Coronary artery (tissue), 2 donors: ENCODE results near the gene RRAGC.

ENCODE experiments used
- DNase-seq: peaks from one replicate; pipeline ENCODE4 v3.0.0-alpha.2; 2017; ENCODE audit warnings: low spot score
- H3K27ac ChIP-seq, 2 donors: fragments of 200-600 bp; sonication (generic); one replicate each; pipeline ENCODE4 v1.5.1; 2016 to 2019
- H3K4me3 ChIP-seq: fragments of 200-600 bp; sonication (generic); 2 replicates; pipeline ENCODE4 v1.5.1; 2016; ENCODE audit warnings: mild to moderate bottlenecking, moderate library complexity
- CTCF ChIP-seq: fragments of 200-600 bp; sonication (generic); IDR thresholded peaks from one replicate; pipeline ENCODE4 v1.5.1; 2019; ENCODE audit warnings: antibody characterized with exemption

RRAGC gene

GRCh38 chr1:38892976-38893375, 33.4 kb upstream of the RRAGC start:
- TF ChIP-seq CTCF: no peak
- Histone ChIP-seq H3K4me3 (no peak overlapping the region), H3K27ac (no peak overlapping the region)
- no peak for DNase-seq

DNA sequence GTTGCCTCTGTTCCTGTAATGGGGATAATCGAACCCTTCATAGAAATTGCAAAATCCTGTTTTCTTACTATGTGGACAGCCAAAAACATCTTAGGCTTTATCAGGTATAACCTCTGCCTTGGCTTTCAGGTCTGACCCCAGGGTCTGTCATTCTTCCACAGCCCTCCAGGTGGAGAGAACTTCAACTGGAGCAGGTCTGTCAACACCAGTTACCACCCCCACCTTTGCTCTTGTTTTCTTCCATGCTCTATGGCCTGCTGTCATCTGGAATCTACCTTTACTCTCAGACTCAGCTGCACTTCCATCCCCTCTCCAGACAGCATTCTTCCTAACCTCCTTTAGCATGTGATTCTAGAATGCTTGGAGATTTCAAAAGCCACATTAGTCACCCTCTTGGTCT, 32.2 kb upstream of the RRAGC start:
- Histone ChIP-seq H3K27ac (no peak overlapping the region), H3K4me3 (no peak overlapping the region)
- DNase-seq: no peak
- no peak for TF ChIP-seq CTCF

DNA sequence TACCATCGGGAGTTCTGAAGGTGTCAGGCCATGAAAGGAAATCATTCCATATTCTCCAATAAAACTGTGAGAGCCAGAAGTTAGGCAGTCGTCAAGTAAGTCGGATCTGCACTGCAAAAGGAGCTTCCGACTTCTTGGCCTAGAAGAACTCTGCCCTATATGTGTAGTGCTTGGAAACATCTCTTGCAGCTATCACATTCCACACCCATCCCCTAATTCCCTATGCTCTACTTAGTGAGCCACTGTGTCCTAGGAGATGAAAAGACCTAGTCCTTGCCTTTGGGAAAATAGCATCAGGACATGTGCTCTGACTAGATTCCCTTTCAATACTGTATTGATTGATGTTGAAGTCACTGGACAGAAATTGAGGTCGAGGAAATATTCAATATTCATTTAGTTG, 30.0 kb upstream of the RRAGC start:
- Histone ChIP-seq H3K4me3 (no peak overlapping the region), H3K27ac (no peak overlapping the region)
- DNase-seq: no peak
- TF ChIP-seq CTCF: no peak

- Histone ChIP-seq H3K4me3 (no peak overlapping the region), H3K27ac (no peak overlapping the region)
- DNase-seq: no peak
- no peak for TF ChIP-seq CTCF
Measured at GRCh38 chr1:38888423-38889333, 29.1 kb upstream of the RRAGC start.

DNA sequence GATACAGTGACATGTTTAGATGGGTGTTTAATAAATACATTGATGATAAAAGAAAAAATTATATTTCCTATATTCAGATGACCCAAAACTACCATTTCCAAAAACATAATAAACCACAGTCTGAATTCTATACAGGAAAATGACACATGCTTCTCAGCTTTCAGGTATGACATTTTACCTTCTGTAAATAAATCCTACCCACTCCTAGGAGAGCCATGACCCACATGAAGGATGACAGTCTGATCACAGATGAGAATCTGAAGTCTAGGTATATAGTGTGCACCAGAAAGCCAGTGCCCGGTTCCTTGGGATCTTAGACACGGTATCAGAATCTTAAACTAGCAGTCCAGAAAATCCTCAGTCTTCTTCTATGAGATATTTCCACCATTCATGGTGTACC, 25.5 kb upstream of the RRAGC start:
- Histone ChIP-seq H3K4me3 (no peak overlapping the region), H3K27ac (no peak overlapping the region)
- TF ChIP-seq CTCF: no peak
- DNase-seq: no peak

- DNase-seq: no peak
- TF ChIP-seq CTCF: no peak
- Histone ChIP-seq H3K4me3 (no peak within 1 kb of the TSS), H3K27ac (no peak within 1 kb of the TSS)
Measured at GRCh38 chr1:38881487-38881886, 21.9 kb upstream of the RRAGC start, which contains the start of gene GJA9. GJA9 (minus strand) TSS chr1:38881587; CDS start chr1:38876098, 5,489 bp downstream.

DNA sequence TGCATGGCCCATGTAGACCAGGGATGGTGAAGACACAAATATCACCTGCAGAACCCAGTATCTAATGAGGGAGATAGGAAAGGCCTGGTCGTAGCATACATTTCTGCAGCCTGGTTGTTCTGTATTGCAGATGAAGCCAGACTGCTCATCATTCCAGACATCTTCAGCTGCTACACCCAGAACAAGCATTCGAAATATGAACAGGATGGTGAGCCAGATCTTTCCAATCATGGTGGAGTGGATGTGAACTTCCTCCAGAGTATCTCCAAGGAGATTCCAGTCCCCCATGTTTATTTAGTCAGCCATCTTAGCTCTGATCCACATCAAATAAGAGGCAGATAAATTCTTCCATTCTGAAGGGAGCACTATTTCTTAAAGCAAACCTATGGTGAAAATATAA, 16.2 kb upstream of the RRAGC start:
- Histone ChIP-seq H3K27ac (no peak overlapping the region), H3K4me3 (no peak overlapping the region)
- no peak for TF ChIP-seq CTCF
- no peak for DNase-seq
